K562 (cell line): ENCODE results near the gene AUNIP. TPM values are rescaled to one million over a fixed set of nuclear protein-coding genes. Genes with fewer than 3 reads are reported as not detected.
A peak's percentile ranks its signal among the peaks of the same experiment; 100 is the strongest.

ENCODE experiments used
- ETV1 ChIP-seq: fragments of 450-650 bp; conservative IDR thresholded peaks from 2 replicates; pipeline ENCODE4 v1.6.1; 2016; ENCODE audit warnings: missing genetic modification characterization, control low read depth, low read depth, missing compliant biosample characterization
- ETV5 ChIP-seq: sonication (generic); formaldehyde crosslinking; IDR thresholded peaks from 2 replicates; pipeline ENCODE4 v1.4.0; 2020; ENCODE audit warnings: low read depth, mild to moderate bottlenecking, missing genetic modification reagents
- GATAD2B ChIP-seq: fragments of 450-650 bp; IDR thresholded peaks from 2 replicates; pipeline ENCODE4 v1.6.1; 2017; ENCODE audit warnings: mild to moderate bottlenecking, borderline replicate concordance
- HDAC1 ChIP-seq, 2 experiments: fragments of 450-650 bp; IDR thresholded peaks; 2 replicates each; pipeline ENCODE4 v1.6.1; 2016 to 2017; ENCODE audit warnings: inconsistent platforms in 1 of 2, mild to moderate bottlenecking in 1 of 2, moderate library complexity in 1 of 2
- HDGF ChIP-seq: fragments of 450-650 bp; IDR thresholded peaks from 2 replicates; pipeline ENCODE4 v1.6.1; 2016
- HMGN3 ChIP-seq: IDR thresholded peaks from 2 replicates; pipeline ENCODE4 v1.6.1; 2011; ENCODE audit warnings: borderline replicate concordance, low read depth, mild to moderate bottlenecking, mixed read lengths, low read length; ENCODE audit not compliant: insufficient read length; ENCODE audit errors: extremely low read depth
- MEIS2 ChIP-seq: fragments of 450-650 bp; IDR thresholded peaks from 2 replicates; pipeline ENCODE4 v1.6.1; 2014; ENCODE audit warnings: mild to moderate bottlenecking; ENCODE audit not compliant: partially characterized antibody
- NFYB ChIP-seq: IDR thresholded peaks from 2 replicates; pipeline ENCODE4 v1.6.1; 2011; ENCODE audit warnings: mild to moderate bottlenecking, moderate library complexity; ENCODE audit not compliant: insufficient read length; ENCODE audit errors: extremely low read depth
- NR2C1 ChIP-seq, 2 experiments: fragments of 450-650 bp; IDR thresholded peaks; 2 replicates each; pipeline ENCODE4 v1.6.1; 2017; ENCODE audit warnings: mild to moderate bottlenecking in 2 of 2, antibody characterized with exemption in 1 of 2, inconsistent platforms in 1 of 2, missing compliant biosample characterization in 1 of 2, missing genetic modification characterization in 1 of 2
- NR2C2 ChIP-seq, 2 experiments: fragments of 200-800 bp in 1 of 2; sonication (Bioruptor generic) in 1 of 2; sonication (generic) in 1 of 2; formaldehyde crosslinking in 1 of 2; IDR thresholded peaks; 2 replicates each; pipeline versions ENCODE4 v1.6.1 to v1.8.0; 2016 to 2022; ENCODE audit warnings: mild to moderate bottlenecking in 1 of 2, missing compliant biosample characterization in 1 of 2, missing genetic modification characterization in 1 of 2, missing genetic modification reagents in 1 of 2
- RERE ChIP-seq: sonication (generic); formaldehyde crosslinking; IDR thresholded peaks from 2 replicates; pipeline ENCODE4 v1.8.0; 2023; ENCODE audit warnings: missing genetic modification reagents, mild to moderate bottlenecking, borderline replicate concordance
- RFX7 ChIP-seq: fragments of 250-450 bp; sonication (Bioruptor Pico); IDR thresholded peaks from 2 replicates; pipeline ENCODE4 v1.5.1; 2021; ENCODE audit warnings: mild to moderate bottlenecking
- SPI1 ChIP-seq: IDR thresholded peaks from 2 replicates; pipeline ENCODE4 v1.6.1; 2011; ENCODE audit warnings: low read depth, low read length, control low read depth, borderline replicate concordance
- ZFP1 ChIP-seq: fragments of 450-650 bp; formaldehyde crosslinking; IDR thresholded peaks from 2 replicates; pipeline ENCODE4 v1.4.0; 2020; ENCODE audit warnings: mild to moderate bottlenecking, mixed read lengths
- ZNF57 ChIP-seq: fragments of 450-650 bp; formaldehyde crosslinking; IDR thresholded peaks from 2 replicates; pipeline ENCODE4 v1.4.0; 2020; ENCODE audit warnings: mild to moderate bottlenecking, moderate library complexity
- ZNF639 ChIP-seq, 2 experiments: fragments of 200-800 bp in 1 of 2; sonication (Bioruptor generic) in 1 of 2; sonication (generic) in 1 of 2; formaldehyde crosslinking in 1 of 2; IDR thresholded peaks in 1 of 2; conservative IDR thresholded peaks in 1 of 2; 2 replicates each; pipeline versions ENCODE4 v1.5.0 to v1.6.1; 2016 to 2020; ENCODE audit warnings: missing compliant biosample characterization in 1 of 2, missing genetic modification characterization in 1 of 2, missing genetic modification reagents in 1 of 2
- ZNF655 ChIP-seq: fragments of 250-450 bp; sonication (Bioruptor Pico); IDR thresholded peaks from 2 replicates; pipeline ENCODE4 v1.5.0; 2021
- polyA plus RNA-seq, 8 experiments: library from polyadenylated mRNA; depleted of rRNA in 4 of 8; stranded (reverse) in 5 of 8; unstranded in 3 of 8; fragments of >200 nt; fragmentation: Nextera tagmentation in 2 of 8; fragmentation: Illumina TruSeq in 1 of 8; extraction: Ambion mirVana in 2 of 8; extraction: Trizol in 1 of 8; gene quantifications; 2 replicates each; pipeline versions ENCODE4 v1.2.1 to v1.2.3, GENCODE V29; 2011 to 2014; ENCODE audit warnings: inconsistent platforms in 1 of 8, missing spikeins in 1 of 8
- total RNA-seq, 7 experiments: library from RNA; depleted of rRNA in 6 of 7; stranded (reverse); fragments of >200 nt in 6 of 7; fragmentation: Illumina TruSeq in 2 of 7; extraction: Trizol in 2 of 7; gene quantifications; 2 replicates each; pipeline versions ENCODE4 v1.2.1 to v1.2.3, GENCODE V29; 2011 to 2021; ENCODE audit warnings: low replicate concordance in 1 of 7

The AUNIP gene
- total and polyA plus RNA-seq, 9 of the 15 experiments (the other 6 are each of a cell fraction or from before 2014, with no cell fraction given) = 12.1 to 53.8 (median 47.1) TPM

- peak in 1 of 2 experiments; percentile 75; a peak in 2 of 4 replicates for TF ChIP-seq ZNF639 (CRISPR knock-in tag; conservative IDR thresholded peaks at IDR 0.05 in 1 of 2, IDR thresholded peaks at IDR 0.05 in 1 of 2)
- no peak for TF ChIP-seq NFYB
- TF ChIP-seq ZNF655 (CRISPR knock-in tag) = 0 out of 2 replicates have a peak, but pooled peaks have one; percentile 44
- TF ChIP-seq NR2C1 (IDR thresholded peaks at IDR 0.05) = peak; percentile 49; the same call in 1 of the 2 replicates
- TF ChIP-seq NR2C1 (tag; IDR thresholded peaks at IDR 0.05) = peak; percentile 46; the same call in 1 of the 2 replicates
- no peak for TF ChIP-seq RERE (CRISPR knock-in tag)
- TF ChIP-seq ZNF57 (CRISPR knock-in tag) = no peak
- peak; percentile 55; the same call in 1 of the 2 replicates for TF ChIP-seq GATAD2B
- TF ChIP-seq ETV5 (CRISPR knock-in tag) = peak; percentile 92
- peak; percentile 86 for TF ChIP-seq HDGF
- TF ChIP-seq RFX7 (CRISPR knock-in tag) = 0 out of 2 replicates have a peak, but pooled peaks have one; percentile 1
- TF ChIP-seq HDAC1 (IDR thresholded peaks at IDR 0.05) = peak in 1 of 2 experiments; percentile 89; a peak in 2 of 4 replicates
- TF ChIP-seq HMGN3 = no peak
- no peak for TF ChIP-seq NR2C2 (CRISPR knock-in tag; IDR thresholded peaks at IDR 0.05)
- peak; percentile 75 for TF ChIP-seq NR2C2 (tag; IDR thresholded peaks at IDR 0.05)
- TF ChIP-seq SPI1 = 0 out of 2 replicates have a peak, but pooled peaks have one; percentile 28
- TF ChIP-seq ZFP1 = no peak
- peak; percentile 96 for TF ChIP-seq ETV1 (tag)
- TF ChIP-seq MEIS2 = peak; percentile 48
Observed at GRCh38 chr1:25861316-25862286, 2.3 kb upstream of the AUNIP start (continued).
